CD14-positive monocyte (primary cell): ENCODE results near the gene ALPG. TPM values are rescaled to one million over a fixed set of nuclear protein-coding genes. Genes with fewer than 3 reads are reported as not detected.
"Not testable (repeated sequence)": the region's sequence is repeated elsewhere in the genome, so short reads cannot be mapped to it uniquely, and the experiment has no call there.

ENCODE experiments used
- DNase-seq, 3 donors: peaks; one replicate each; pipeline ENCODE4 v3.0.0-alpha.2; 2011 to 2022
- H2AFZ ChIP-seq: 2 replicates; pipeline ENCODE4 v1.6.0; 2012; ENCODE audit warnings: mild to moderate bottlenecking, low read depth, low read length, inconsistent platforms; ENCODE audit not compliant: insufficient read depth, poor library complexity, severe bottlenecking
- H3K27ac ChIP-seq, 2 donors: 1 replicate in 1 of 2; 2 replicates in 1 of 2; pipeline ENCODE4 v1.5.1; 2012 to 2013; ENCODE audit warnings: low read length in 2 of 2, control low read depth in 1 of 2, inconsistent platforms in 1 of 2, low read depth in 1 of 2, mild to moderate bottlenecking in 1 of 2
- H3K27me3 ChIP-seq, 2 donors: one replicate each; pipeline versions ENCODE4 v1.6.0 to v1.6.1; 2011 to 2013; ENCODE audit warnings: low read length in 2 of 2; ENCODE audit not compliant: control insufficient read depth in 2 of 2, insufficient read depth in 2 of 2
- H3K36me3 ChIP-seq, 2 donors: replicated peaks in 1 of 2; 1 replicate in 1 of 2; 2 replicates in 1 of 2; pipeline versions ENCODE4 v1.5.1 to v1.6.1; 2012 to 2013; ENCODE audit warnings: low read length in 2 of 2, control low read depth in 1 of 2, inconsistent platforms in 1 of 2, mild to moderate bottlenecking in 1 of 2; ENCODE audit not compliant: insufficient read depth in 2 of 2, control insufficient read depth in 1 of 2
- H3K4me1 ChIP-seq, 2 donors: 1 replicate in 1 of 2; 2 replicates in 1 of 2; pipeline versions ENCODE4 v1.5.1 to v1.6.1; 2012 to 2013; ENCODE audit warnings: low read length in 2 of 2, control low read depth in 1 of 2, inconsistent platforms in 1 of 2, mild to moderate bottlenecking in 1 of 2, moderate library complexity in 1 of 2; ENCODE audit not compliant: insufficient read depth in 2 of 2, control insufficient read depth in 1 of 2
- H3K4me2 ChIP-seq: replicated peaks from 2 replicates; pipeline ENCODE3; 2012; ENCODE audit warnings: low read length, moderate library complexity, mild to moderate bottlenecking; ENCODE audit not compliant: poor library complexity, severe bottlenecking; ENCODE audit errors: extremely low read depth
- H3K4me3 ChIP-seq, 3 experiments: fragments of 200-600 bp in 1 of 3; sonication (generic) in 1 of 3; replicated peaks in 1 of 3; 1 replicate in 2 of 3; 2 replicates in 1 of 3; pipeline ENCODE4 v1.5.1; 2011 to 2013; ENCODE audit warnings: low read length in 3 of 3, mild to moderate bottlenecking in 3 of 3, control low read depth in 2 of 3, low read depth in 2 of 3, inconsistent platforms in 1 of 3, moderate library complexity in 1 of 3
- H3K79me2 ChIP-seq: 2 replicates; pipeline ENCODE4 v1.6.0; 2012; ENCODE audit warnings: mild to moderate bottlenecking, control low read depth, inconsistent platforms, low read length, moderate library complexity; ENCODE audit not compliant: insufficient read depth
- H3K9ac ChIP-seq: 2 replicates; pipeline ENCODE4 v1.6.0; 2017; ENCODE audit warnings: low read length, mild to moderate bottlenecking; ENCODE audit not compliant: insufficient read depth, poor library complexity, severe bottlenecking
- H3K9me3 ChIP-seq, 2 donors: replicated peaks in 1 of 2; 1 replicate in 1 of 2; 2 replicates in 1 of 2; pipeline versions ENCODE4 v1.5.1 to v1.6.1; 2012 to 2013; ENCODE audit warnings: low read length in 2 of 2, control low read depth in 1 of 2; ENCODE audit not compliant: control insufficient read depth in 1 of 2, insufficient read depth in 1 of 2
- H4K20me1 ChIP-seq: 2 replicates; pipeline ENCODE4 v1.6.0; 2012; ENCODE audit warnings: mild to moderate bottlenecking, low read length, control low read depth, moderate library complexity; ENCODE audit not compliant: insufficient read depth
- H3K27ac Mint-ChIP-seq, 7 donors: one replicate each; pipeline ENCODE4 v1.8.0; 2020; ENCODE audit warnings: mild to moderate bottlenecking in 7 of 7, mixed read lengths in 7 of 7, moderate library complexity in 6 of 7, inconsistent platforms in 2 of 7
- H3K27me3 Mint-ChIP-seq, 3 donors: one replicate each; pipeline ENCODE4 v1.8.0; 2021 to 2022; ENCODE audit warnings: low read depth in 3 of 3, mild to moderate bottlenecking in 3 of 3, mixed read lengths in 3 of 3, moderate library complexity in 3 of 3, inconsistent platforms in 1 of 3
- H3K36me3 Mint-ChIP-seq, 2 donors: one replicate each; pipeline ENCODE4 v1.8.0; 2020; ENCODE audit warnings: mixed read lengths in 2 of 2, inconsistent platforms in 1 of 2, mild to moderate bottlenecking in 1 of 2
- H3K4me1 Mint-ChIP-seq: one replicate; pipeline ENCODE4 v1.8.0; 2020; ENCODE audit warnings: mild to moderate bottlenecking, mixed read lengths
- H3K4me3 Mint-ChIP-seq, 2 donors: one replicate each; pipeline ENCODE4 v1.8.0; 2020; ENCODE audit warnings: mild to moderate bottlenecking in 2 of 2, mixed read lengths in 2 of 2, moderate library complexity in 1 of 2
- H3K9me3 Mint-ChIP-seq, 7 donors: one replicate each; pipeline ENCODE4 v1.8.0; 2020 to 2022; ENCODE audit warnings: mixed read lengths in 7 of 7, mild to moderate bottlenecking in 6 of 7, moderate library complexity in 6 of 7, inconsistent platforms in 2 of 7
- CTCF ChIP-seq: fragments of 200-600 bp; IDR thresholded peaks from one replicate; pipeline ENCODE4 v1.8.0; 2022; ENCODE audit warnings: antibody characterized with exemption, mild to moderate bottlenecking
- WGBS: methylation state at CpG from one replicate; pipeline ENCODE4 v1.1.5; 2013; ENCODE audit warnings: missing lambda C conversion rate; ENCODE audit not compliant: insufficient coverage; 5-methylcytosine and 5-hydroxymethylcytosine counted together
- intact Hi-C, 2 donors: fragments of 100-400 bp; cut with micrococcal nuclease; formaldehyde crosslinking; loops; one replicate each; pipeline versions ENCODE4 v1.15.0 to v1.15.1; 2023
- polyA plus RNA-seq, 3 donors: library from polyadenylated mRNA; depleted of rRNA in 1 of 3; unstranded in 2 of 3; stranded (reverse) in 1 of 3; fragments of 300-500 nt in 2 of 3; fragments of >200 nt in 1 of 3; fragmentation: Illumina TruSeq in 2 of 3; gene quantifications; 1 replicate in 2 of 3; 2 replicates in 1 of 3; pipeline ENCODE4 v1.2.3, GENCODE V29; 2012 to 2021

Gene ALPG
- polyA plus RNA-seq, 3 donors, result not detected

DNA sequence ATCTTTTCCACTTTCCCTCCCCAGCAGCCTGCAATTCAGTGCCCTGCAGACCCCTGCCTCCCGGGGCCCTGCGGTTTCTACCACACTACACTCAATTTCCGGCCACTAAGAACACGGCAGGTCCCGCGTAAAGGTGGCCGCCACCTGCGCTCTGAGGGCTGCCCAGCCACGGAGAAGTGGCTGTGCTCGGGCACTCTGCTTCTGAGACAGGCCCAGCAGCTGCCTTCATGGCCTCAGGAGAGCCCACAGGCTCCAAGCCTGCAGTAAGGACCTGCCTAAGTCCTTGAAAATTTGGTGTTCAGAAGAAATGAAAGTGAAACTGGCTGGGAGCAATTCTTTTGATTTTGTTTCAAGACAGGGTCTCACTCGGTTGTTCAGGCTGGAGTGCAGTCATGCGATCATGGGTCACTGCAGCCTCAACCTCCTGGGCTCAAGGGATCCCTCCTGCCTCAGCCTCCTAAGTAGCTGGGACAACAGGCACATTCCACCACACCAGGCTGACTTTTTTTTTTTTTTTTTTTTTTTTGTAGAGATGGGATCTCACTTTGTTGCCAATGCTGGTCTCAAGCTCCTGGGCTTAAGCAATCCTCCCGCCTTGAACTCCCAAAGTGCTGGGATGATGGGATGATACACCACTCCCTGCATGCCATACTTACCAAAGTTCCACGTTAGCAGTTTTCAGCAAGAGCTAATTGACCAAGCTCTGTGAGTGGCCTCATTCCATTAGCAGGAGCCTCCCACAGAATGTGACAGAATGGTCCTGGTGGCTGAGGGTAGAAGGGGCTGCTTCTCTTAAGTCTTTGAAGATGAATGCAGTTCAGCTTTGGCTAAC, 42.6 kb upstream of the ALPG start:
- intact Hi-C loops, result no loop called here
- Mint-ChIP-seq H3K4me1 (peaks cover 16% of the 10 kb centered on the region), H3K27me3 (peaks cover 0 to 2% (median 2%) of the 10 kb centered on the region in 3 donors), H3K27ac (peak overlapping the region in 5 of 7 donors; percentile 10 to 77 (median 54)), H3K4me3 (peak overlapping the region; percentile 85 to 94), H3K9me3 (peaks cover 7 to 17% (median 13%) of the 10 kb centered on the region in 7 donors), H3K36me3 (no peaks in the 10 kb centered on the region)
- Histone ChIP-seq H3K36me3 (no peaks in the 10 kb centered on the region), H3K27ac (no peak overlapping the region), H3K4me1 (peaks cover 8 to 9% of the 10 kb centered on the region in 2 donors), H3K79me2 (no peaks in the 10 kb centered on the region), H3K9ac (peak overlapping the region; percentile 71), H3K9me3 (peaks cover 11 to 18% of the 10 kb centered on the region in 2 donors), H4K20me1 (no peaks in the 10 kb centered on the region), H2AFZ (peak overlapping the region; percentile 93), H3K27me3 (no peaks in the 10 kb centered on the region), H3K4me2 (peak overlapping the region; percentile 75), H3K4me3 (peak overlapping the region; percentile 2 to 72 (median 45))
- TF ChIP-seq CTCF, result no peak
- DNase-seq, result no peak
- 8% methylated on average over 11 of the region's 14 CpGs for WGBS

DNA sequence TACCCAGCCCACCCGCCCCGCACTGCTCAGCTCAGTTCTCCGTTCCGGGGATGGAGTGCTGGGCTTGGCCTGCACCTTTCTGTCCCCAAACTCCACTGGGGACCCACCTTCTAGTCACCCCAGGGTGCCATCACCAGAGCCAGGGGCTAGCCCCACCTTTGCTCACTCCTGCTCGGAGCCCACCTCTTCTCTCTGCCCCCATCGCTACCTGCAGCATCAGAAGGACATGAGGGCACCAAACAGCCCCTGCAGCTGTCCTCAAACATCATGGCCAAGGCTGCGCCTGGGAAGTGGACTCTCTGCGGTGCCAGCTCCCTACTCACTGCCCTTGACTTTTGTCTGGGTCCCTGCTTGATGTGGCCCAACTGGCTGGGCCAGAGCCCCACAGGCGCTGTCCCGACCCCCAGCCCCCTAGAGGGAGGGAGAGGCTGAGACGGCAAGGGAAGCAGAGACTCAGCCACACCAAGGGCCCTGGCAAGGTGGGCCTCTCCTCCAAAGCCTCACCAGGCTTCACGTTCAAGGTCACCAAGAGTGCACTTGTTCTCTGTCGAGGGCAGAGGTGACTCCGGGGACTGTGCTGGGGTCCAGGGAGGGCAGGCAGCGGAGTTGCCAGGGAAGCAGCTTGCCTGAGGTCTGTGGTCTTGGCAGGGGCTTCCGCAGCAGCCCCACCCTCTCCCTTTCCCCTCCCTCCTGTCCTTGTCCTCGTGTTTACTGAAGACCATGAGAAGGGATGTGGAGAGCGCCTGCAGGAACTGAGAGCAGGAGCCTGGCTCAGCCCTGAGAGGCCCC, 41.6 kb upstream of the ALPG start:
- H3K79me2 ChIP-seq, H3K36me3 ChIP-seq, H3K4me2 ChIP-seq, H4K20me1 ChIP-seq, H3K27ac Mint-ChIP-seq, H3K36me3 Mint-ChIP-seq, H3K4me3 ChIP-seq, H3K27ac ChIP-seq, intact Hi-C loops, H3K27me3 Mint-ChIP-seq, H3K9ac ChIP-seq, H3K4me1 ChIP-seq, DNase-seq, H3K27me3 ChIP-seq: not testable (repeated sequence)
- Mint-ChIP-seq H3K4me3 (peak overlapping the region in 1 of 2 donors; percentile 21), H3K4me1 (peaks cover 16% of the 10 kb centered on the region), H3K9me3 (peaks cover 7 to 17% (median 13%) of the 10 kb centered on the region in 7 donors)
- H2AFZ ChIP-seq, result peak overlapping the region; percentile 53
- H3K9me3 ChIP-seq, result peaks cover 11 to 18% of the 10 kb centered on the region in 2 donors
- WGBS, result 64% methylated on average over 9 of the region's 18 CpGs
